Thyroid gland (tissue), 4 donors: Measurements from ENCODE around the gene NR1H4. TPM values are rescaled to one million over a fixed set of nuclear protein-coding genes. Genes with fewer than 3 reads are reported as not detected.

Experiments used
- DNase-seq, 2 donors: peaks; one replicate each; pipeline ENCODE4 v3.0.0-alpha.2; 2019
- H3K27ac ChIP-seq, 3 donors: fragments of 200-600 bp; sonication (generic); 1 replicate in 2 of 3; 2 replicates in 1 of 3; pipeline ENCODE4 v1.5.1; 2016 to 2019; ENCODE audit warnings: mild to moderate bottlenecking in 1 of 3, moderate library complexity in 1 of 3
- H3K27me3 ChIP-seq: fragments of 200-600 bp; sonication (generic); one replicate; pipeline ENCODE4 v1.5.1; 2019
- H3K36me3 ChIP-seq, 2 donors: fragments of 200-600 bp; sonication (generic); one replicate each; pipeline ENCODE4 v1.5.1; 2016 to 2019
- H3K4me1 ChIP-seq, 2 donors: fragments of 200-600 bp; sonication (generic); one replicate each; pipeline ENCODE4 v1.5.1; 2017 to 2019
- H3K4me3 ChIP-seq, 3 donors: fragments of 200-600 bp; sonication (generic); replicated peaks in 1 of 3; 1 replicate in 2 of 3; 2 replicates in 1 of 3; pipeline ENCODE4 v1.5.1; 2016; ENCODE audit warnings: mild to moderate bottlenecking in 1 of 3
- H3K9me3 ChIP-seq: fragments of 200-600 bp; sonication (generic); one replicate; pipeline ENCODE4 v1.5.1; 2017
- CTCF ChIP-seq, 6 experiments: fragments of 200-600 bp in 3 of 6; fragments of 450-650 bp in 3 of 6; sonication (generic) in 3 of 6; IDR thresholded peaks; one replicate each; pipeline ENCODE4 v1.5.1; 2016 to 2019; ENCODE audit warnings: antibody characterized with exemption in 6 of 6, mild to moderate bottlenecking in 2 of 6, inconsistent platforms in 1 of 6, moderate library complexity in 1 of 6
- POLR2A ChIP-seq, 2 donors: fragments of 450-650 bp; IDR thresholded peaks; one replicate each; pipeline ENCODE4 v1.6.1; 2017; ENCODE audit warnings: antibody characterized with exemption in 2 of 2, mild to moderate bottlenecking in 2 of 2, moderate library complexity in 1 of 2
- WGBS, 2 donors: methylation state at CpG; one replicate each; pipeline ENCODE4 v1.1.5; 2017; 5-methylcytosine and 5-hydroxymethylcytosine counted together
- intact Hi-C: fragments of 100-400 bp; cut with DNase I; formaldehyde crosslinking; loops from one replicate; pipeline ENCODE4 v1.15.1; 2023
- total RNA-seq, 4 donors: library from RNA; depleted of rRNA; stranded (reverse); fragments of >200 nt; gene quantifications; one replicate each; pipeline ENCODE4 v1.2.3, GENCODE V29; 2016

Gene NR1H4
- total RNA-seq, 4 donors from 2014 or later: not detected

DNA sequence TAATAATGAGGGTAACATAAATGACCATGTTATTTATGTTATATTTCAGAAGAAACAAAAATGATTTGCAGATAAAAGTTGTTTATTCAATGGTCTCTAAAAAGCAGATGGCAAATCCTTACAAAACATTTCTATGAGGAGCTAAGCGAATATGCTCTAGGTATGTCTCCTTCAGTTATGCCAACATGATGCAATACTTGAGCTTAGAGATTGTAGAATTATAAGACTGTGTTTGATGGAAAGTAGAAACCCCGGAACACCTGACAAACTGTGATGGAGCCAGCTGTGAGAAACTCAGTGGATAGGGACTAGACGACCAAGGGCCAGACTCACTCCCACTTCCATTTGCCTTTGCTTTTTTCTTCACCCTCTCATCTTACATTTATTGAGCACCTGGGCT, 17.8 kb upstream of the NR1H4 start:
- Histone ChIP-seq H3K4me1 (no peaks in the 10 kb centered on the region), H3K9me3 (no peaks in the 10 kb centered on the region), H3K4me3 (no peak overlapping the region), H3K27me3 (peaks cover 3% of the 10 kb centered on the region), H3K36me3 (no peaks in the 10 kb centered on the region), H3K27ac (no peak overlapping the region)
- no peak for DNase-seq
- TF ChIP-seq CTCF (IDR thresholded peaks at IDR 0.05): no peak
- no peak for TF ChIP-seq POLR2A (IDR thresholded peaks at IDR 0.05)
- WGBS, 2 donors: 80 to 81% methylated on average over 3 of the region's 3 CpGs
- intact Hi-C loops: no loop called here

DNA sequence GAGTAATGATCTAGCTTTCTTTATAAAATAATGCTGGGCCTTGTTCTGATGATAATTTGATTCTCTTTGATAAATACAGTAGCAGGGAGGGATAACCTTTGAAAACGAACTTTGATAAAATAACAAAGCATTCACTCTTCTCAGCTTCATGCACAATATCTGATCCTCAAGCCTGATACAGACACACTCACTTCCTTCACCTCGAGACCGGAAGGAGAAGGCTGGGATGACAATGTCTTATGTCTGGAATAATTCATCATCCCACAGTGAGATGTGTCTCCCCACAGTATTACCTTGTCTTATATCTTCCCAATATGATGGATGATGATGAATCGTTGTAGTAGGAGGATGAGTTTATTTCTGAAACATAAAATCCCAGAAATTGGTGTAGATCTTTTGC, 15.5 kb upstream of the NR1H4 start:
- 78 to 80% methylated on average over 4 of the region's 4 CpGs for WGBS, 2 donors
- H3K36me3 ChIP-seq: no peaks in the 10 kb centered on the region
- TF ChIP-seq CTCF (IDR thresholded peaks at IDR 0.05): no peak
- no peaks in the 10 kb centered on the region for H3K9me3 ChIP-seq
- no peak overlapping the region for H3K27ac ChIP-seq
- no peaks in the 10 kb centered on the region for H3K4me1 ChIP-seq
- no peaks in the 10 kb centered on the region for H3K27me3 ChIP-seq
- no peak overlapping the region for H3K4me3 ChIP-seq
- intact Hi-C loops: no loop called here
- no peak for DNase-seq

DNA sequence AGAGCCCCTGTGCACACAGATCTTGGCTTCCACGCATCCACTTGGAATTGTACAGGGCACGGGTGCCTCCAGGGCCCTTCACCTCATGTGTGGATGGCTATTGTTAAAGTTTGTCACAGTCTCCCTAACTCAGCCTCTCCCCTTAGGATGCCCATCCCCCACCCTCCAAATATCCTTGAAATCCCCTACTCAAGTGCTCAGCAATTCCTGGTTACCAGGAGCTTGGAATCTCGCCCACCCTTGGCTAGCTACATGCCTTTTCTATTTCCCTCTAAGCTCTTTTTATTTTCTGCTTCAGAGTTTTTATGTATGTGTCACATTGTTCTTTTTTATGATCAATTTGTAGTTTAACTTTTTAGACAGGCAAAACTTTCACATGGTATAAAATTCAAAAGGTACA, 13.0 kb upstream of the NR1H4 start:
- H3K4me3 ChIP-seq: no peak overlapping the region
- H3K27ac ChIP-seq: no peak overlapping the region
- WGBS, 2 donors: 54 to 56% methylated on average over 3 of the region's 3 CpGs
- no peak for DNase-seq
- no peaks in the 10 kb centered on the region for H3K9me3 ChIP-seq
- no peak for TF ChIP-seq POLR2A (IDR thresholded peaks at IDR 0.05)
- no peak for TF ChIP-seq CTCF (IDR thresholded peaks at IDR 0.05)
- H3K36me3 ChIP-seq: no peaks in the 10 kb centered on the region
- no peaks in the 10 kb centered on the region for H3K4me1 ChIP-seq
- intact Hi-C loops: no loop called here
- H3K27me3 ChIP-seq: no peaks in the 10 kb centered on the region

- TF ChIP-seq POLR2A (IDR thresholded peaks at IDR 0.05) (no peak), CTCF (IDR thresholded peaks at IDR 0.05) (no peak)
- no peak for DNase-seq
- H3K27me3 ChIP-seq: no peaks in the 10 kb centered on the region
- H3K4me3 ChIP-seq: no peak overlapping the region
- H3K36me3 ChIP-seq: no peaks in the 10 kb centered on the region
- no peaks in the 10 kb centered on the region for H3K4me1 ChIP-seq
- no peaks in the 10 kb centered on the region for H3K9me3 ChIP-seq
- WGBS, 2 donors: 58 to 73% methylated on average over 1 of the region's 1 CpG
- intact Hi-C loops: no loop called here
- H3K27ac ChIP-seq: no peak overlapping the region
Measured at GRCh38 chr12:100461330-100461973, 12.2 kb upstream of the NR1H4 start.

DNA sequence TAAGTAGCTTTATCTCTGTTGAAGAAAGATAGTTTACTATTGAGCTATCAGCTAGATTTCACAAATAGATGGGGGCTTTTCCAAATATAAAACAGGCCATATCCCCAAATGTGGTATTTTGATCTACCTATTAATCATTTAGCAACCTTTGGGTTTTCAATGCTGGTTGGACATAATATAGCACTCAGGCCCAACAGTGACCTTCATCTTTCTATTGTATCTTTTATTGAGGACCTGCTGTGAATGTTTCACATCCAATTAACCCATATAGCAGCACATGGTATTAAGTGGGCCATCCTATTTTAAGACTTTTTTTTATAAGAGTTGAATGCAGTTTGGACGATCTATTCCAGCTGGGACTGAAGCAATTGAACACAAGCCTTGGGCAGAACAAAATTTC, 10.0 kb upstream of the NR1H4 start:
- Histone ChIP-seq H3K9me3 (no peaks in the 10 kb centered on the region), H3K4me3 (no peak overlapping the region), H3K4me1 (no peaks in the 10 kb centered on the region), H3K27me3 (no peaks in the 10 kb centered on the region), H3K36me3 (no peaks in the 10 kb centered on the region), H3K27ac (no peak overlapping the region)
- TF ChIP-seq CTCF (IDR thresholded peaks at IDR 0.05): no peak
- intact Hi-C loops: no loop called here
- DNase-seq: no peak
- WGBS, 2 donors: 79 to 92% methylated on average over 1 of the region's 1 CpG
